A673 (cell line): Measurements from ENCODE around the gene MX2.

Experiments
- EZH2 ChIP-seq: fragments of 200-600 bp; sonication (generic); IDR thresholded peaks from 2 replicates; pipeline ENCODE4 v1.6.1; 2017; ENCODE audit warnings: borderline replicate concordance, low read depth, mild to moderate bottlenecking, mixed read lengths, antibody characterized with exemption, low read length; ENCODE audit not compliant: poor library complexity, severe bottlenecking
- TF ChIP-seq, protein P1 (sequence below): fragments of 300-800, 200-600 bp; sonication (generic); conservative IDR thresholded peaks from 2 replicates; pipeline ENCODE4 v1.5.1; 2017; ENCODE audit warnings: low read depth, mild to moderate bottlenecking, antibody characterized with exemption, low read length, moderate library complexity, mixed read lengths

DNA sequence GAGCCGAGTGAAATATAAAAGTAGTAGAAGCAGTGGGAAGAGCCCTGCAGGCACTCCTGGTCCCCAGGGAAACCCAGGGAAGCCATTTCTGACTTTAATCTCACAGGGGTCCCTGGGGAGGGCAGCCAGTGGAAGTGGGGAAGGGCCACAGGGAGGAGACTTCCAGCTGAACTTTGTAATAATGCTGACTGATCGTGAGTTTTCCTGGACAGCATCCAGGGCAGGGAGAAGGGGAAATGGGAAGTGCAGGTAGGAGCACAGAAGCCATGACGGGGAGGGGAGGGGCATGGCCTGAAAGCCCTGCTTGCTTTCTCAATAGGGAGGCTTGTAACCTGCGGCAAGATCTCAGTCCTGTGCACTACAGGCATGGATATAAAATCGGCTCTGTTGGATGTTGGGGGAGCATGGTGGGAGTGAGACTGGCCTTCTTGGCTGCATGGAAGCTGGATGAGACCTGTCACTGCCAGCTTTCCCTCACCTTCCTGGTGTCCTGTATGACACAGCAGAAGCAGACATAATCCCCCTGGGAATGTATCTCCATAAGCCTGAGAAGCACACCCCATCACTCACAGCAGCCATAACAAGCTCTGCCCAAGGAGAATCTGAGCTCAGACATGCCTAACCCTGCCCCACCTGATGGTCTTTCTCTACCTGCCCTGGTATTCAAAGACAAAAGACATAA, 49.1 kb downstream of the MX2 start:
- TF ChIP-seq, protein P1, sequence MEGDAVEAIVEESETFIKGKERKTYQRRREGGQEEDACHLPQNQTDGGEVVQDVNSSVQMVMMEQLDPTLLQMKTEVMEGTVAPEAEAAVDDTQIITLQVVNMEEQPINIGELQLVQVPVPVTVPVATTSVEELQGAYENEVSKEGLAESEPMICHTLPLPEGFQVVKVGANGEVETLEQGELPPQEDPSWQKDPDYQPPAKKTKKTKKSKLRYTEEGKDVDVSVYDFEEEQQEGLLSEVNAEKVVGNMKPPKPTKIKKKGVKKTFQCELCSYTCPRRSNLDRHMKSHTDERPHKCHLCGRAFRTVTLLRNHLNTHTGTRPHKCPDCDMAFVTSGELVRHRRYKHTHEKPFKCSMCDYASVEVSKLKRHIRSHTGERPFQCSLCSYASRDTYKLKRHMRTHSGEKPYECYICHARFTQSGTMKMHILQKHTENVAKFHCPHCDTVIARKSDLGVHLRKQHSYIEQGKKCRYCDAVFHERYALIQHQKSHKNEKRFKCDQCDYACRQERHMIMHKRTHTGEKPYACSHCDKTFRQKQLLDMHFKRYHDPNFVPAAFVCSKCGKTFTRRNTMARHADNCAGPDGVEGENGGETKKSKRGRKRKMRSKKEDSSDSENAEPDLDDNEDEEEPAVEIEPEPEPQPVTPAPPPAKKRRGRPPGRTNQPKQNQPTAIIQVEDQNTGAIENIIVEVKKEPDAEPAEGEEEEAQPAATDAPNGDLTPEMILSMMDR: no peak
- no peak for TF ChIP-seq EZH2
